CD4-positive, alpha-beta memory T cell (primary cell): Measurements from ENCODE around the gene ERBB4. TPM values are rescaled to one million over a fixed set of nuclear protein-coding genes. Genes with fewer than 3 reads are reported as not detected.

Source experiments
- CTCF ChIA-PET: fragments of 350-600 bp; sonication (Branson Sonifier 250); formaldehyde crosslinking; loops from one replicate; lab custom pipeline; 2021; ENCODE audit warnings: inconsistent platforms; ENCODE audit not compliant: partially characterized antibody; lab: Charles Lee
- POLR2A ChIA-PET: fragments of 350-600 bp; sonication (Branson Sonifier 250); formaldehyde crosslinking; loops from one replicate; lab custom pipeline; 2021; ENCODE audit not compliant: partially characterized antibody; lab: Charles Lee
- DNase-seq, 5 donors: peaks; one replicate each; pipeline versions ENCODE4 v3.0.0 to v3.0.0-alpha.2; 2020 to 2022; ENCODE audit warnings: mixed read lengths in 1 of 5
- H3K27ac ChIP-seq: one replicate; pipeline ENCODE4 v1.7.0; 2013; ENCODE audit warnings: low read depth, low read length
- H3K27me3 ChIP-seq: 2 replicates; pipeline ENCODE4 v1.7.0; 2013; ENCODE audit warnings: mild to moderate bottlenecking, low read length, moderate library complexity; ENCODE audit not compliant: insufficient read depth
- H3K36me3 ChIP-seq: 2 replicates; pipeline ENCODE4 v1.7.0; 2013; ENCODE audit warnings: mild to moderate bottlenecking, low read length, moderate library complexity; ENCODE audit not compliant: insufficient read depth
- H3K4me1 ChIP-seq: 2 replicates; pipeline ENCODE4 v1.7.0; 2013; ENCODE audit warnings: mild to moderate bottlenecking, low read length, moderate library complexity; ENCODE audit not compliant: insufficient read depth
- H3K4me3 ChIP-seq, 2 donors: one replicate each; pipeline ENCODE4 v1.7.0; 2013; ENCODE audit warnings: low read length in 2 of 2, mild to moderate bottlenecking in 1 of 2
- H3K9me3 ChIP-seq, 2 donors: one replicate each; pipeline ENCODE4 v1.7.0; 2013; ENCODE audit warnings: low read length in 2 of 2, control low read depth in 1 of 2; ENCODE audit not compliant: control insufficient read depth in 1 of 2
- H3K27ac Mint-ChIP-seq, 7 donors: one replicate each; pipeline ENCODE4 v1.8.0; 2020 to 2021; ENCODE audit warnings: mixed read lengths in 7 of 7, mild to moderate bottlenecking in 6 of 7, inconsistent platforms in 3 of 7, moderate library complexity in 3 of 7
- H3K27me3 Mint-ChIP-seq, 2 donors: one replicate each; pipeline ENCODE4 v1.8.0; 2020 to 2021; ENCODE audit warnings: mixed read lengths in 2 of 2
- H3K36me3 Mint-ChIP-seq, 2 donors: one replicate each; pipeline ENCODE4 v1.8.0; 2020 to 2021; ENCODE audit warnings: mixed read lengths in 2 of 2, inconsistent platforms in 1 of 2, mild to moderate bottlenecking in 1 of 2
- H3K4me1 Mint-ChIP-seq, 4 donors: one replicate each; pipeline ENCODE4 v1.8.0; 2020 to 2021; ENCODE audit warnings: mixed read lengths in 4 of 4, mild to moderate bottlenecking in 1 of 4
- H3K4me3 Mint-ChIP-seq, 8 donors: one replicate each; pipeline ENCODE4 v1.8.0; 2020 to 2021; ENCODE audit warnings: mixed read lengths in 8 of 8, mild to moderate bottlenecking in 7 of 8, moderate library complexity in 6 of 8, inconsistent platforms in 3 of 8
- H3K9me3 Mint-ChIP-seq, 8 donors: one replicate each; pipeline ENCODE4 v1.8.0; 2020 to 2021; ENCODE audit warnings: mixed read lengths in 8 of 8, mild to moderate bottlenecking in 5 of 8, inconsistent platforms in 3 of 8, moderate library complexity in 1 of 8
- intact Hi-C: fragments of 100-400 bp; cut with micrococcal nuclease; formaldehyde crosslinking; loops from one replicate; pipeline ENCODE4 v1.15.1; 2023
- polyA plus RNA-seq, 2 donors: library from polyadenylated mRNA; unstranded; fragments of 300-500 nt; fragmentation: Illumina TruSeq; gene quantifications; one replicate each; pipeline ENCODE4 v1.2.3, GENCODE V29; 2021
- total RNA-seq, 2 experiments: library from RNA; stranded (reverse); gene quantifications; one replicate each; pipeline ENCODE4 v1.2.3, GENCODE V29; 2021

ERBB4 gene
- total and polyA plus RNA-seq, 4 experiments from 2014 or later: not detected

GRCh38 chr2:212428681-212429478 is 109.7 kb downstream of the ERBB4 start:
- no peaks in the 10 kb centered on the region for H3K4me1 ChIP-seq
- H3K9me3 ChIP-seq: no peaks in the 10 kb centered on the region
- no peaks in the 10 kb centered on the region for H3K36me3 ChIP-seq
- no peaks in the 10 kb centered on the region for H3K27me3 Mint-ChIP-seq
- DNase-seq: no peak
- H3K36me3 Mint-ChIP-seq: no peaks in the 10 kb centered on the region
- H3K27ac Mint-ChIP-seq: no peak overlapping the region
- no peaks in the 10 kb centered on the region for H3K27me3 ChIP-seq
- peaks cover 0 to 5% (median 2%) of the 10 kb centered on the region in 8 donors for H3K9me3 Mint-ChIP-seq
- intact Hi-C loops: no loop called here
- no peak overlapping the region for H3K4me3 ChIP-seq
- no peak overlapping the region for H3K27ac ChIP-seq
- no peaks in the 10 kb centered on the region for H3K4me1 Mint-ChIP-seq
- H3K4me3 Mint-ChIP-seq: peak overlapping the region in 1 of 8 donors; percentile 33
- POLR2A ChIA-PET: no interaction called here
- CTCF ChIA-PET: no interaction called here

- Mint-ChIP-seq H3K9me3 (peaks cover 2 to 5% (median 3%) of the 10 kb centered on the region in 8 donors), H3K27ac (no peak overlapping the region), H3K4me3 (no peak overlapping the region), H3K36me3 (no peaks in the 10 kb centered on the region), H3K27me3 (no peaks in the 10 kb centered on the region), H3K4me1 (no peaks in the 10 kb centered on the region)
- Histone ChIP-seq H3K27ac (no peak overlapping the region), H3K27me3 (no peaks in the 10 kb centered on the region), H3K4me1 (no peaks in the 10 kb centered on the region), H3K36me3 (no peaks in the 10 kb centered on the region), H3K9me3 (no peaks in the 10 kb centered on the region), H3K4me3 (no peak overlapping the region)
- ChIA-PET CTCF (no interaction called here), POLR2A (no interaction called here)
- intact Hi-C loops: no loop called here
- no peak for DNase-seq
Observed at GRCh38 chr2:212427638-212428037, 111.0 kb downstream of the ERBB4 start.

GRCh38 chr2:212426637-212427412 is 111.8 kb downstream of the ERBB4 start:
- no peaks in the 10 kb centered on the region for H3K4me1 Mint-ChIP-seq
- DNase-seq: no peak
- no peaks in the 10 kb centered on the region for H3K36me3 Mint-ChIP-seq
- H3K27me3 Mint-ChIP-seq: no peaks in the 10 kb centered on the region
- no peak overlapping the region for H3K27ac Mint-ChIP-seq
- intact Hi-C loops: no loop called here
- H3K27me3 ChIP-seq: no peaks in the 10 kb centered on the region
- POLR2A ChIA-PET: no interaction called here
- no peak overlapping the region for H3K4me3 Mint-ChIP-seq
- CTCF ChIA-PET: no interaction called here
- H3K4me1 ChIP-seq: no peaks in the 10 kb centered on the region
- no peak overlapping the region for H3K4me3 ChIP-seq
- peaks cover 2 to 5% (median 3%) of the 10 kb centered on the region in 8 donors for H3K9me3 Mint-ChIP-seq
- H3K27ac ChIP-seq: no peak overlapping the region
- H3K9me3 ChIP-seq: no peaks in the 10 kb centered on the region
- no peaks in the 10 kb centered on the region for H3K36me3 ChIP-seq

- intact Hi-C loops: no loop called here
- H3K27ac ChIP-seq: no peak overlapping the region
- no peaks in the 10 kb centered on the region for H3K9me3 ChIP-seq
- Mint-ChIP-seq H3K36me3 (no peaks in the 10 kb centered on the region), H3K4me3 (no peak overlapping the region), H3K4me1 (no peaks in the 10 kb centered on the region), H3K27me3 (no peaks in the 10 kb centered on the region), H3K9me3 (peaks cover 0 to 3% (median 0%) of the 10 kb centered on the region in 8 donors), H3K27ac (no peak overlapping the region)
- ChIA-PET POLR2A (no interaction called here), CTCF (no interaction called here)
- H3K4me1 ChIP-seq: no peaks in the 10 kb centered on the region
- H3K36me3 ChIP-seq: no peaks in the 10 kb centered on the region
- no peaks in the 10 kb centered on the region for H3K27me3 ChIP-seq
- DNase-seq: no peak
- no peak overlapping the region for H3K4me3 ChIP-seq
Observed at GRCh38 chr2:212424082-212424481, 114.5 kb downstream of the ERBB4 start.

GRCh38 chr2:212423089-212423488 is 115.5 kb downstream of the ERBB4 start:
- Mint-ChIP-seq H3K4me1 (no peaks in the 10 kb centered on the region), H3K4me3 (no peak overlapping the region), H3K9me3 (peaks cover 0 to 3% (median 0%) of the 10 kb centered on the region in 8 donors), H3K27ac (no peak overlapping the region), H3K36me3 (no peaks in the 10 kb centered on the region), H3K27me3 (no peaks in the 10 kb centered on the region)
- no peak overlapping the region for H3K27ac ChIP-seq
- CTCF ChIA-PET: no interaction called here
- no peak overlapping the region for H3K4me3 ChIP-seq
- no peaks in the 10 kb centered on the region for H3K36me3 ChIP-seq
- no peaks in the 10 kb centered on the region for H3K9me3 ChIP-seq
- no peaks in the 10 kb centered on the region for H3K27me3 ChIP-seq
- H3K4me1 ChIP-seq: no peaks in the 10 kb centered on the region
- DNase-seq: no peak
- POLR2A ChIA-PET: no interaction called here
- intact Hi-C loops: no loop called here

- intact Hi-C loops: no loop called here
- H3K4me1 Mint-ChIP-seq: no peaks in the 10 kb centered on the region
- no peaks in the 10 kb centered on the region for H3K27me3 ChIP-seq
- H3K27me3 Mint-ChIP-seq: no peaks in the 10 kb centered on the region
- no peak for DNase-seq
- no peak overlapping the region for H3K4me3 ChIP-seq
- ChIA-PET CTCF (no interaction called here), POLR2A (no interaction called here)
- H3K4me3 Mint-ChIP-seq: no peak overlapping the region
- H3K27ac ChIP-seq: no peak overlapping the region
- H3K9me3 Mint-ChIP-seq: peaks cover 0 to 3% (median 0%) of the 10 kb centered on the region in 8 donors
- H3K4me1 ChIP-seq: no peaks in the 10 kb centered on the region
- no peak overlapping the region for H3K27ac Mint-ChIP-seq
- no peaks in the 10 kb centered on the region for H3K9me3 ChIP-seq
- H3K36me3 ChIP-seq: no peaks in the 10 kb centered on the region
- no peaks in the 10 kb centered on the region for H3K36me3 Mint-ChIP-seq
Observed at GRCh38 chr2:212421556-212422334, 116.9 kb downstream of the ERBB4 start.

GRCh38 chr2:212416086-212416485 is 122.5 kb downstream of the ERBB4 start:
- H3K36me3 Mint-ChIP-seq: no peaks in the 10 kb centered on the region
- no peaks in the 10 kb centered on the region for H3K4me1 Mint-ChIP-seq
- Histone ChIP-seq H3K9me3 (no peaks in the 10 kb centered on the region), H3K4me1 (no peaks in the 10 kb centered on the region), H3K27me3 (no peaks in the 10 kb centered on the region), H3K36me3 (no peaks in the 10 kb centered on the region), H3K27ac (no peak overlapping the region), H3K4me3 (no peak overlapping the region)
- no peak overlapping the region for H3K27ac Mint-ChIP-seq
- peaks cover 0 to 5% (median 0%) of the 10 kb centered on the region in 8 donors for H3K9me3 Mint-ChIP-seq
- no peak for DNase-seq
- intact Hi-C loops: no loop called here
- POLR2A ChIA-PET: no interaction called here
- no peaks in the 10 kb centered on the region for H3K27me3 Mint-ChIP-seq
- CTCF ChIA-PET: no interaction called here
- no peak overlapping the region for H3K4me3 Mint-ChIP-seq
